Astrocyte (in vitro differentiated cells and primary cell): ENCODE results near the gene NPRL2.

ENCODE experiments used
- CTCF ChIP-seq: IDR thresholded peaks from 2 replicates; pipeline ENCODE4 v1.5.1; 2011; ENCODE audit warnings: low read depth, mild to moderate bottlenecking, inconsistent platforms, low read length, moderate library complexity; ENCODE audit not compliant: insufficient read depth
- EZH2 ChIP-seq: IDR thresholded peaks from 2 replicates; pipeline ENCODE4 v1.6.1; 2012; ENCODE audit warnings: mild to moderate bottlenecking, low read length, inconsistent platforms; ENCODE audit not compliant: insufficient read depth

- no peak for TF ChIP-seq CTCF
- TF ChIP-seq EZH2, result no peak
These were observed 6.9 kb upstream of the NPRL2 start for GRCh38 chr3:50357481-50357880.
